Activated naive CD8-positive, alpha-beta T cell treated with anti-CD3 and anti-CD28 coated beads, Interleukin-2, amount 50 U/mL, for 24 hours (primary cell): ENCODE results near the gene ZDHHC5.
"Not testable (repeated sequence)": the region's sequence is repeated elsewhere in the genome, so short reads cannot be mapped to it uniquely, and the experiment has no call there.

ENCODE experiments used
- ATAC-seq: fragments of 150-1000 bp; cut with Tn5 transposase; one replicate; pipeline ENCODE4 v1.10.0; 2021
- DNase-seq: peaks from one replicate; pipeline ENCODE4 v3.0.0; 2021
- H3K27ac Mint-ChIP-seq: one replicate; pipeline ENCODE4 v1.8.0; 2021; ENCODE audit warnings: mild to moderate bottlenecking, mixed read lengths
- H3K27me3 Mint-ChIP-seq: one replicate; pipeline ENCODE4 v1.8.0; 2021; ENCODE audit warnings: mixed read lengths
- H3K36me3 Mint-ChIP-seq: one replicate; pipeline ENCODE4 v1.8.0; 2021; ENCODE audit warnings: low read depth, mixed read lengths
- H3K4me1 Mint-ChIP-seq: one replicate; pipeline ENCODE4 v1.8.0; 2021; ENCODE audit warnings: mixed read lengths
- H3K4me3 Mint-ChIP-seq: one replicate; pipeline ENCODE4 v1.8.0; 2021; ENCODE audit warnings: mild to moderate bottlenecking, moderate library complexity, mixed read lengths
- H3K9me3 Mint-ChIP-seq: one replicate; pipeline ENCODE4 v1.8.0; 2021; ENCODE audit warnings: mixed read lengths

ZDHHC5 gene

GRCh38 chr11:57674251-57674650 is 6.3 kb downstream of the ZDHHC5 start:
- peaks cover 52% of the 10 kb centered on the region for H3K36me3 Mint-ChIP-seq
- no peak overlapping the region for H3K4me3 Mint-ChIP-seq
- no peak for ATAC-seq
- H3K27me3 Mint-ChIP-seq: no peaks in the 10 kb centered on the region
- DNase-seq: no peak
- no peaks in the 10 kb centered on the region for H3K9me3 Mint-ChIP-seq
- peaks cover 80% of the 10 kb centered on the region for H3K4me1 Mint-ChIP-seq
- peak overlapping the region; percentile 33 for H3K27ac Mint-ChIP-seq

DNA sequence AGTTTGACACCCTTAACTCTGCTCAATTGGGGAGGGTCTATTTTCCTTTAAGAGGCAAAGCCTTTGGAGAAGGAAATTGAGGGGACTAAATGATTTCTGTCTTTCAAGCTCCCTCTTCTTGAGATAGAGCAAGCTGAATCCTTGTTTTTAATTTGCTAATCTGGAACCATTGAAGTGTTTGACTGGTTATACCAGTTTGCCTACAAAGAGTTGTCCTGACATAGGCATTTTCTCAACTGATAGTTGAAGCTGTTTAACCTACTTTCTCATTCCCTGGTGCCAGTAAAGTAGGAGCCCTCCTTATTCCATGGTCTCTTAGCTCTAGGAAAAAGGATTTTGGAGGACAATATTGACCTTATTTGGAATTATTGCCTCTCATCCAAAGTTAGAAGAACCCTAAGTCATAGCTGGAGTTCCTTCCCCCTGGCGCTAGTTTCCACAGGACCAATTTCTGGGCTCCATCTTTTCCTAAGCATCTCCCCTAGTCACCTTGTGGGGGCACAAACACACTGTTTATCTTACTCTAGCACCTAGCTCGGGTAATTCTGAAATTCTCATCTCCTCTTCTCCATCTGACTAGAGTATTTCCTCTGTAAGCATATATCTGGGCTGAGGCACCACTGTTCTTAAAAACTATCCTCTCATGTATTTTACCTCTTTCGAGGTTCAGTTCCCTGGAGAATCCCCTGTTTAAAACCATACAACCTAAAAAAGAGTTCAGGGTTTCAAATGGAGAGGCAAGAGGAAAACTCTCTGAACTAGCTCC is 7.4 kb downstream of the ZDHHC5 start:
- H3K4me3 Mint-ChIP-seq: no peak overlapping the region

DNA sequence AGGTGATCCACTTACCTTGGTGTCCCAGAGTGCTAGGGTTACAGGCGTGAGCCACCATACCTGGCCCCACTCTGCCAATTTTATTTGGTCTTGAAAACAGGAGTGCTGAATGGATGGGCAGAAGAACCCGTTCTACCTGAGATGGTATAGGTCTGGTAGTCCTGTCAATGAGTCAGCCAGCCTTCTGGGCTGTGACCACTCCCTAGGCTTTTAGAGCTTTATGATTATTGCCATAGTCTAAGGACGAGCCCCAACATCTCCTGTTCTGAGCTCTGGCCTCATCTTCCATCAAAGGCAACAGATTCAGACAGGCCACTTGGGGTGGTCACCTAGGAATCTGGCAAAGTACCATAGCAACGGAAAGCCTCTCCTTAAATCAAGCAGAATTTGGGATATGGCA is 11.5 kb downstream of the ZDHHC5 start:
- H3K4me1 Mint-ChIP-seq: peaks cover 59% of the 10 kb centered on the region
- no peaks in the 10 kb centered on the region for H3K27me3 Mint-ChIP-seq
- no peak overlapping the region for H3K4me3 Mint-ChIP-seq
- DNase-seq (no peak), ATAC-seq (no peak)
- H3K36me3 Mint-ChIP-seq: peaks cover 47% of the 10 kb centered on the region
- H3K27ac Mint-ChIP-seq: no peak overlapping the region
- no peaks in the 10 kb centered on the region for H3K9me3 Mint-ChIP-seq

More for the DNA sequence above, 7.4 kb downstream of the ZDHHC5 start:
- no peaks in the 10 kb centered on the region for H3K9me3 Mint-ChIP-seq
- no peaks in the 10 kb centered on the region for H3K27me3 Mint-ChIP-seq
- DNase-seq: no peak
- peaks cover 80% of the 10 kb centered on the region for H3K4me1 Mint-ChIP-seq
- H3K27ac Mint-ChIP-seq: peak overlapping the region; percentile 35
- H3K36me3 Mint-ChIP-seq: peaks cover 53% of the 10 kb centered on the region
- no peak for ATAC-seq

GRCh38 chr11:57680552-57680874 is 12.6 kb downstream of the ZDHHC5 start:
- peaks cover 47% of the 10 kb centered on the region for H3K36me3 Mint-ChIP-seq
- no peaks in the 10 kb centered on the region for H3K27me3 Mint-ChIP-seq
- H3K4me3 Mint-ChIP-seq: no peak overlapping the region
- no peaks in the 10 kb centered on the region for H3K9me3 Mint-ChIP-seq
- peak; percentile 61 for ATAC-seq
- peaks cover 49% of the 10 kb centered on the region for H3K4me1 Mint-ChIP-seq
- peak overlapping the region; percentile 67 for H3K27ac Mint-ChIP-seq
- DNase-seq: no peak

- ATAC-seq: no peak
- H3K4me3 Mint-ChIP-seq: no peak overlapping the region
- H3K27ac Mint-ChIP-seq: no peak overlapping the region
- no peaks in the 10 kb centered on the region for H3K9me3 Mint-ChIP-seq
- no peak for DNase-seq
- peaks cover 42% of the 10 kb centered on the region for H3K4me1 Mint-ChIP-seq
- peaks cover 44% of the 10 kb centered on the region for H3K36me3 Mint-ChIP-seq
- no peaks in the 10 kb centered on the region for H3K27me3 Mint-ChIP-seq
Measured at GRCh38 chr11:57681168-57681567, 13.3 kb downstream of the ZDHHC5 start.

- not testable (repeated sequence) for H3K9me3 Mint-ChIP-seq, H3K27ac Mint-ChIP-seq, H3K4me1 Mint-ChIP-seq, DNase-seq, H3K27me3 Mint-ChIP-seq, H3K4me3 Mint-ChIP-seq, ATAC-seq
- peaks cover 42% of the 10 kb centered on the region for H3K36me3 Mint-ChIP-seq
Measured at GRCh38 chr11:57690474-57690873, 22.6 kb downstream of the ZDHHC5 start.

GRCh38 chr11:57698843-57699365 is 31.0 kb downstream of the ZDHHC5 start:
- Mint-ChIP-seq H3K9me3 (no peaks in the 10 kb centered on the region), H3K36me3 (peaks cover 39% of the 10 kb centered on the region), H3K4me1 (no peaks in the 10 kb centered on the region), H3K27me3 (no peaks in the 10 kb centered on the region), H3K27ac (no peak overlapping the region), H3K4me3 (no peak overlapping the region)
- ATAC-seq (no peak), DNase-seq (no peak)

- DNase-seq (no peak), ATAC-seq (no peak)
- Mint-ChIP-seq H3K4me3 (no peak overlapping the region), H3K4me1 (no peaks in the 10 kb centered on the region), H3K36me3 (peaks cover 42% of the 10 kb centered on the region), H3K9me3 (no peaks in the 10 kb centered on the region), H3K27me3 (no peaks in the 10 kb centered on the region), H3K27ac (peak overlapping the region; percentile 32)
Measured at GRCh38 chr11:57699813-57700212, 31.9 kb downstream of the ZDHHC5 start.

DNA sequence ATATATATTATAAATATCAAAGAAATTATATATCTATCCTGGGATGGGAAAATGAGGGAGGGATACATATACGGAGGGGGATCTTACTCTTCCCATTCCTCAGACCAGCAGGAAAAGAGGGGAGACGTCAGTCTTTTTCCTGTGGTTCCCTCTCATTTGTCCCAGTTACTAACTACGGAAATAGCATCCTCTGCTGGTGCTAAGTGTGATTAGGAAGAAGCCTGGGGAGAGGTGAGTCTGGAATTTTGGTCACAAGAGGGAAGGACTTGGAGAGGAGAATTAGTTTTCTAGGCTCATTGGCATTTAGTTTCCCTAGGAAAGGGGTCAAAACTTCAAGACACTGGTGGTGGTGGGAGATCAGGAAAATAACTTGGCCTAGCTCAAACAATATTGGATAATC is 32.5 kb downstream of the ZDHHC5 start:
- peaks cover 42% of the 10 kb centered on the region for H3K36me3 Mint-ChIP-seq
- ATAC-seq (no peak), DNase-seq (no peak)
- no peak overlapping the region for H3K4me3 Mint-ChIP-seq
- no peaks in the 10 kb centered on the region for H3K9me3 Mint-ChIP-seq
- no peak overlapping the region for H3K27ac Mint-ChIP-seq
- H3K27me3 Mint-ChIP-seq: no peaks in the 10 kb centered on the region
- H3K4me1 Mint-ChIP-seq: no peaks in the 10 kb centered on the region

GRCh38 chr11:57703341-57703740 is 35.4 kb downstream of the ZDHHC5 start:
- Mint-ChIP-seq H3K4me1 (peaks cover 4% of the 10 kb centered on the region), H3K9me3 (no peaks in the 10 kb centered on the region), H3K27me3 (no peaks in the 10 kb centered on the region), H3K27ac (peak overlapping the region; percentile 59), H3K4me3 (no peak overlapping the region), H3K36me3 (peaks cover 33% of the 10 kb centered on the region)
- no peak for DNase-seq
- ATAC-seq: no peak

DNA sequence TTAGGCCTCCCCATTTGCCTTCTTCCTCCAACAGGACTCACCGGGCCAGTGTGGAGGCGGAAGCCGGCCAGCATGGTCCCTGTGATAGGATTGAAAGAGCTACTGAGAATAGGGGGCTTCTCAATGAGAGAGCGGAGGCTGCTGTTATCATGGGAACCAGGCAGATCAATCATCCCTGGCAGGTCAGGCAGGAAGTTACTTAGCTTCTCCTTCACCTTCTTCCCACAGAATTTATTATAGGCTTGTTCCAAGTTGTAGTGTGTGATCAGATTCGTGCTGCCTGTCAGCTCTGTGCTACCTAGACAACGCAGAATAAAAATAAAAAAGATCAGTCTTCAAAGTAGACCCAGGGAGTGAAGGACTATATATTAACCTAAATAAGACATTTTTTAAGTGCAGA is 37.0 kb downstream of the ZDHHC5 start:
- DNase-seq (no peak), ATAC-seq (no peak)
- H3K9me3 Mint-ChIP-seq: no peaks in the 10 kb centered on the region
- H3K36me3 Mint-ChIP-seq: peaks cover 23% of the 10 kb centered on the region
- H3K27me3 Mint-ChIP-seq: no peaks in the 10 kb centered on the region
- H3K4me3 Mint-ChIP-seq: no peak overlapping the region
- peaks cover 8% of the 10 kb centered on the region for H3K4me1 Mint-ChIP-seq
- H3K27ac Mint-ChIP-seq: no peak overlapping the region

DNA sequence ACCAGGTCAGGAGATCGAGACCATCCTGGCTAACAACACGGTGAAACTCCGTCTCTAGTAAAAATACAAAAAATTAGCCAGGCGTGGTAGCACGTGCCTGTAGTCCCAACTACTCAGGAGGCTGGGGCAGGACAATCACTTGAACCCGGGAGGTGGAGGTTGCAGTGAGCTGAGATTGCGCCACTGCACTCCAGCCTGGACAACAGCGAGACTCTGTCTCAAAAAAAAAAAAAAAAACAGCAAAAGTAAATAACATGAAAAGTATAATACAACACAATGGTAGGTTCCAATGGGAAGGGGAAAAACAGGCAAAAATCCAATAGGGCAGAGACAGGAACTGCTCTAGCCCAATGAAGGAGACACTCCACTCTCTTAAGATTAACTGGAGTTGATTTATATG is 37.5 kb downstream of the ZDHHC5 start:
- not testable (repeated sequence) for H3K9me3 Mint-ChIP-seq, H3K27ac Mint-ChIP-seq, H3K27me3 Mint-ChIP-seq, DNase-seq, H3K4me3 Mint-ChIP-seq, ATAC-seq
- H3K4me1 Mint-ChIP-seq: peaks cover 12% of the 10 kb centered on the region
- peaks cover 19% of the 10 kb centered on the region for H3K36me3 Mint-ChIP-seq

DNA sequence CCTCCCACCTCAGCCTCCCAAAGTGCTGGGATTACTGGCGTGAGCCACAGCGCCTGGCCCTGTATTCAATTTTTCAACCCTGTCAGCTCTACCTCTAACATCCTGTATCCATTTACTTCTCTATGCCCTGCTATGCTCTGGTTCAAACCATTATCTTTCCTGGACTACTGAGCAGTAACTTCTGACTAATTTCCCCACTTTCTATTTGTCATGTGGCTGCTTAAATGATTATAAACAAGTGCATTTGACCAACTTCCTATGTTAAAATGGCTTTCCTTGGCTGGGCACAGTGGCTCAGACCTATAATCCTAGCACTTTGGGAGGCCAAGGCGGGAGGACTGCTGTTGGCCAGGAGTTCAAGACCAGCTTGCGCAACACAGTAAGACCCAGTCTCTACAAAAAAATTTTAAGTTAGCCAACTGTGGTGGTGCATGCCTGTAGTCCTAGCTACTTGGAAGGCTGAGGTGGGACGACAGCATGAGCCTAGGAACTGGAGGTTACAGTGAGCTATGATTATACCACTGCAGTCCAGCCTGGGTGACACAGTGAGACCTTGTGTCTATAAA is 42.0 kb downstream of the ZDHHC5 start:
- Mint-ChIP-seq H3K36me3 (peaks cover 9% of the 10 kb centered on the region), H3K27me3 (no peaks in the 10 kb centered on the region), H3K4me3 (no peak overlapping the region), H3K4me1 (peaks cover 43% of the 10 kb centered on the region), H3K27ac (peak overlapping the region; percentile 52), H3K9me3 (no peaks in the 10 kb centered on the region)
- ATAC-seq (no peak), DNase-seq (no peak)

DNA sequence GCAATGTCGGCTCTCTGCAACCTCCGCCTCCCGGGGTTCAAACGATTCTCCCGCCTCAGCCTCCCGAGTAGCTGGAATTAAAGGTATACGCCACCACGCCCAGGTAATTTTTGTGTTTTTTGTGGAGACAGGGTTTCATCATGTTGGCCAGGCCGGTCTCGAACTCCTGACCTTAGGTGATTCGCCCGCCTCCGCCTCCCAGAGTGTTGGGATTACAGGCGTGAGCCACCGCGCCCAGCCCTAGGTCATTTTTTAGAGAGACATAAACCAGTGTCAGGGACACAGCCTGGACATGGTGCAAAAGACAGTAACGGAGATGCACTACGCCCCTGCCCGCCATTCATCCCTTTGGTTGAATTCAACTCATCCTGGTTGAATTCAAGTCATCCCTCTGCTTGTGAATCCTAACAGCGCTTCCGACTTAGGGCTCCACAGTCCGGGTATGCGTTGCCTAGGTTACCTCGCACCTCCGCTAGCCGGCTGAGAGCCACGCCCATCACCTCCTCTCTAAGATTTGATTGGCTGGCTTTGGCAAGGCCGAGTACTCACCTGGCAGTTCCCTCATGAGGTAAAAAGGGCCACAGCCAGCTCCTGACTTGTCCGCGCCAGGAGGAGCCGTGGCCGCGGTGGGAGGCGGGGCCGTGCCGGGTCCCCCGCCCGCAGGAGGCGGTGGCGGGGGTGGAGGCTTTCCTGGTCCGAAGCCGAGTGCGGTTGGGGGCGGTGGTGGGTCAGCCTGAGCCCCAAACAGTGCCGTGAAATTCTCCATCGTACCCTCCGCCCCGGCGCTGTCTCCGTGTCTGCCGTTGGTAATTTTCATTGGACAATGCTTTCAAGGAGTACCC is 43.7 kb downstream of the ZDHHC5 start, which contains the start of gene MED19:
Gene MED19 (minus strand): TSS at position 802 of the 842 bp plus-strand sequence. CDS start 36 bp downstream, at position 766.
- Mint-ChIP-seq H3K9me3 (no peaks in the 10 kb centered on the region), H3K36me3 (peaks cover 11% of the 10 kb centered on the region), H3K27ac (peak within 1 kb of the TSS; percentile 96), H3K27me3 (no peaks in the 10 kb centered on the region), H3K4me1 (peaks cover 45% of the 10 kb centered on the region), H3K4me3 (peak within 1 kb of the TSS; percentile 99)
- peak; percentile 51 for ATAC-seq
- DNase-seq: peak; percentile 73
